Measurements from ENCODE around the gene FBXO9.
A peak's percentile ranks its signal among the peaks of the same experiment; 100 is the strongest.

FBXO9 gene

GRCh38 chr6:53095270-53095669 is 30.1 kb downstream of the FBXO9 start:
- no peak for DNase-seq (ENCODE audit: low read depth)

DNA sequence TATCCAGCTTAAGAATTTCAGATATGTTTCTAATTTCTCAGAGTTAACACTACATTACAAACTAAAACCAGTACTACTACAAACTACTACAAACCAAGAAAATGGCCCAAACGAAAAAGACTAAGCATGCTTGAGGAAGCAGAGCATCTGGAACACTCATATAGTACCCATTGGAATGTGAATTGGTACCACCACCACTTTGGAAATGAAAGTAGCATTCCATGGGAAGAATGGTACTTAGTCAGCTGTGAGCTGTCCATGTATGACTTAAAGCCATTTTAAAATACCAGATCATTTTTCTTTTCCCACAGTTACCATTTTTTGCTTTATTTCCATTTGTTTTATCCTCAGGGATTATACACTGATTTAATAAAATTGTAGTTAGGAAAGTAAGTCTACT is 30.5 kb downstream of the FBXO9 start:
- peak; percentile 7 for DNase-seq (ENCODE audit: low read depth)

DNA sequence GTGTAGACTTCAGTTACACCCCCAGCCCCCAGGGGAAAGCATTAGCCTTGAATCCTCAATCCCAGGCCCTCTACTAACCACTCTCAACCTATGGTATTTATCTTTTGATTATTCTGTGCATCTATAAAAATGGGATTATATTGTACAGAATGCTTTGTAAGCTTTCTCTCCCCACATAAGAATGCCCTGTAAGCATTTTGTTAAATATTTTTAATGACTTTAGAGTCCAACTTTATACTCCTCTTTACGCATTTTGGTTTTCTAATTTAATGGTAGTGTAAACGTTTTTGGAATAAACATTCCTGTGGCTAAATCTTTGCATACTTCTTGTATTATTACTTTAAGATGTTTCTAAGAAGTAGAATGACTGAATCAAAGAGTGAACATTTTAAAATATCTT is 35.4 kb downstream of the FBXO9 start:
- DNase-seq (ENCODE audit: low read depth) = no peak

GRCh38 chr6:53101006-53101405 is 35.8 kb downstream of the FBXO9 start:
- no peak for DNase-seq (ENCODE audit: low read depth)

- no peak for DNase-seq (ENCODE audit: low read depth)
Measured at GRCh38 chr6:53103993-53104675, 38.9 kb downstream of the FBXO9 start.

GRCh38 chr6:53104916-53105315 is 39.7 kb downstream of the FBXO9 start:
- DNase-seq (ENCODE audit: low read depth) = no peak

GRCh38 chr6:53107091-53107490 is 41.9 kb downstream of the FBXO9 start:
- DNase-seq (ENCODE audit: low read depth) = peak; percentile 27

DNA sequence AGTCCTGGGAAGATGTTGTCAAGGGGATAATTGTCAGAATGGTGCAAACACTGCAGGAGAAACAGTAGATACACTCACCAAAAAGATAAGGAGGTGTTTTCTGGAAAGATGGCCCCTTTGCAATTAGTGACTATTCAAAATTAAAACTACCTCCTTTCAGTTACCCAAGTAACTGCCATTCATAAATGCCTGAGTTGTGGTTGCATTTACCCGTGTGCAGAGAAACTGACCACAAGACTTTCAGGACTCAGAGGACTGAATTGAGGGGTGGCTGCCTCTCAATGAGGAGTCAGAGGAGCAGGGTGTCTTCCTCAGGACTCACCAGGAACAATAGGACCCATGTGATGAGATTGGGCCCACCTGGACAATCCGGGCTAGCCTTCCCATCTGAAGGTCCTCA is 44.4 kb downstream of the FBXO9 start:
- no peak for DNase-seq (ENCODE audit: low read depth)

DNA sequence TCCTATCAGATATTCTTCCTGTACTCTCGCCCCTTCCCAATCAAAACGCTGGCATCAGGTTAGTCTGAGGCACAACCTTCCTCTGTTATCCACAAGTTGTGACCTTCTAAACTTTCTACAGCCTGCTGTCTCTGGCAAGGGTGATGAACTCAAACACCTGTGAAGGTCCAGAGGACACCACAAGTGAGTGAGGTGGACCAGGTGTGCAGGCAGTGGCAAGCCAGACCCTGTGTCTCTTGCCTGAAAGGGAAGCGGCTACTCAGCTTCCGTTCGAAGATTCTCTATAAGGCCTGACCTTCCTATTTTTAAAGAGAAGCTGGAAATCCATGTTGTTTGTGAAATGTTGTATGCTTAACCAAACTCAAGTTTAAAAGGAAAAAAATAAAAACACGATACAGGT is 46.7 kb downstream of the FBXO9 start:
- DNase-seq (ENCODE audit: low read depth) = no peak

GRCh38 chr6:53112404-53112803 is 47.2 kb downstream of the FBXO9 start:
- DNase-seq (ENCODE audit: low read depth) = no peak

DNA sequence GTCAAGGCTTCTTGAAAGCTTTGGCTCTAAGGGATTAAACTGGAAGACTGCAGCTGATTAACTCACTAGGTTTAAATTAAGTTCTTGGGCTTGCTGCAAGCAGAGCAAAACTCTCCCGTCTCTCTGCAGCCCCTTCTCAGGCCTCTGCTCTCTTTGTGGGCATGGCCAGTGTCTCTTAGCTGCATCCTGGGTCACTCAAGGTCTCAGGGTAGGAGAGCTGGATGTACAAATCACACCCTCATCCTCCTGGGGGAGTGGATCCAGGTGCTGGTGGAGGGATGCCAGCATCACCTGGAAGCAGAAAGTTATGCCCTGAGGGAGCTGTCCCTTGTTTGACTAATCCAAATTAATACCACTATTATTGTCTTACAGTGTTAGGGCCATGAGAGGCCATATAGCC is 47.7 kb downstream of the FBXO9 start:
- no peak for DNase-seq (ENCODE audit: low read depth)

- DNase-seq (ENCODE audit: low read depth) = no peak
Measured at GRCh38 chr6:53113742-53114141, 48.5 kb downstream of the FBXO9 start.

GRCh38 chr6:53115113-53115512 is 49.9 kb downstream of the FBXO9 start:
- no peak for DNase-seq (ENCODE audit: low read depth)

DNA sequence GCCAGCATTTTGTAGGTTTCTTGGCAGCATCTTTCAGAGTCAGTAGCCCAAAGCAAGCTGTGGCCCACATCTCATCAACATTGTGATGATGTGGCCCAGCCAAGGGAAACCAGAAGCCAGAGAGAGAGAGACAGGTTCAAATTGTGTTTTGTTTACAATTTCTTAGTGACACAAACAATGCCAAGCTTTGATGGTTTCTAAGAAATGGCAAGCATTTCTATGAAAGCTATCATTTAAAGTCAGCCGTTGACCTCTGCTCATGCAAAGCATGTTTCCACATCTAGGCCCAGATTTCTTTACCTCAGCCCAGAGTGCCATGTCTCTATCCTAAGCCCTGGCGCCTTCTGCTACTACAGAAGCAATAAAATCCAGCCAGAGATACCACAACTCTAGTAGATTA is 50.5 kb downstream of the FBXO9 start:
- no peak for DNase-seq (ENCODE audit: low read depth)

GRCh38 chr6:53119349-53119748 is 54.1 kb downstream of the FBXO9 start:
- no peak for DNase-seq (ENCODE audit: low read depth)

DNA sequence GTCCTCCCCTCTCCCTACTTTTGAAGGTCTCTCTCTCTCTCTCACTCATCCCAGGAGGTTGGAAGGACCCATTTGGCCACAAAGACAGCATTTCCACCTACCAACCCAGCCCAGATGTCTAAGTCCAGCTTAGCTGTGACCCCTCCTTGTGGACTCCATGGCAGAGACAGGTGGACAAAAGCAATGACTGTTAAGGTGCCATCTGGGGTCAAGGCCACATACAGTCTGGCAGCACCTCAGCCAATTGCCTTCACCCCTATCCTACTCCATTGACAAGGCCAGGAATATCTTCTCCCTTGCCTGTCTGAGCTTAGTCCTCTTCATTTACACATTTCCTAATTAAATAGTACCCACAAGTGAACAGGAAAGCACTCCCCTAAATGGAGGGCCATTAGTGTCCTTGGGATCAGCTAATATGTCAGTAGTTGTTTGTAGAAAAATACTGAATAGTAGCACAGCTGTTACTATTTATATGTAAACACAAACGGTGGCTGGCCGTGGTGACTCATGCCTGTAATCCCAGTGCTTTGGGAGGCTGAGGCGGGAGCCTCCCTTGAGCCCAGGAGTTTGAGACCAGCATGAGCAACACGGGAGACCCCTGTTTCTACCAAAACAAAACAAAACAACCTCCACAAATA is 54.7 kb downstream of the FBXO9 start:
- peak; percentile 74 for DNase-seq (ENCODE audit: low read depth)

DNA sequence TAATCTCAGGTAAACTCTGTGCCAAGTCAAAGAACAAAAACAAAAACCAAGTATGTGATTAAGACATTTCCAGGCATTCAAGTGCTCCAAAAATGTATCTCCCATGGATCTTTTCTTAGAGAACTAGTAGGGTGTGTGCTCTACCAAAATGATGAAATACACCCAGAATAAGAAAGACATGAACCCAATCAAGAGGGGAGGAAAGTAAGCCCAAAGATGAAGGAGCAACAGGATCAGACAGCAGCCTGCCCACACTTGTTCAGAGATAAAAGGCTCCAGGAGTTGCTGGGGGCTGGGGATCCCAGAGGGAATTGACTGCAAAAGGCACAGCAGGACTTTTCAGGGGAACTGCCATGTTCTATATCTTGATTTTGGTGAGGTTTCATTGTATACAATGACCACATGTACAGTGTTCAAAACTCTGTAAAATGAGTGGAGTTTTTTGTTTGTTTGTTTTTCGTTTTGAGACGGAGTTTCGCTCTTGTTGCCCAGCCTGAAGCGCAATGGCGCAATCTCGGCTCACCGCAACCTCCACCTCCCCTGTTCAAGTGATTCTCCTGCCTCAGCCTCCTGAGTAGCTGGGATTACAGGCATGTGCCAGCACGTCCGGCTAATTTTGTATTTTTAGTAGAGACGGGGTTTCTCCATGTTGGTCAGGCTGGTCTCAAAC is 59.1 kb downstream of the FBXO9 start:
- no peak for DNase-seq (ENCODE audit: low read depth)

DNA sequence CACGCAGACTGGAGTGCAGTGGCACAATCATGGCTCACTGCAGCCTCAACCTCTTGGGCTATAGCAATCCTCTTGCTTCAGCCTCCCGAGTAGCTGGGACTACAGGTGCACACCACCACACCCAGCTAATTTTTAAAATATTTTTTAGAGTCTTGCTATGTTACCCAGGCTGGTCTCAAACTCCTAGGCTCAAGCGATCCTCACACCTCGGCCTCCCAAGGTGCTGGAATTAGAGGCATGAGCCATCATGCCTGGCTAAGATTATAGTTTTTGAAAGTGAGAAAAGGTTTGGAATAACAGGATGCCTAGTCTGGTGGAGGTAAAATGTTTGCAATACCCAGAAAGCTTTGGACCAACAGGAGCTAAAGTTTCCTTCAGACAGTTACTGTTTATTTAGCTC is 60.1 kb downstream of the FBXO9 start:
- DNase-seq (ENCODE audit: low read depth) = no peak

DNA sequence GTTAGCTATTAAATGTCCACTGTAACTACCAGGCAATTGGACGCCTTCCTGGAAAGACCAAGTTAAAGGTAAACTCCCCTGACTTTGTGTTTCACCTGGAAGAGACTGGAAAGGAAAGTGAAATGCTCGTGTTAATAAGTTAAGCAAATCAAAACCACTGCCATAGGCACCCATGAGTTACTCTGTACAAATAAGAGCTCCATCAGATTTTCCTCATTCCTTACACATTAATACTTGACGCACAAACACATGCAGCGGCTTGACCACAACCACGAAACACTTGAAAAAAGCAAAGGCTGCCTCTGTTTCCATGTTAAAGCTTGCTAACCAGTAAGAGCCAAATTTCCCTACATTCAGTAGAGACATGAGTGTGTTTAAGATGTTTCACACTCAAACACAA is 63.6 kb downstream of the FBXO9 start:
- DNase-seq (ENCODE audit: low read depth) = no peak

GRCh38 chr6:53130569-53131290 is 65.5 kb downstream of the FBXO9 start:
- no peak for DNase-seq (ENCODE audit: low read depth)

GRCh38 chr6:53133961-53134360 is 68.8 kb downstream of the FBXO9 start:
- DNase-seq (ENCODE audit: low read depth) = no peak

DNA sequence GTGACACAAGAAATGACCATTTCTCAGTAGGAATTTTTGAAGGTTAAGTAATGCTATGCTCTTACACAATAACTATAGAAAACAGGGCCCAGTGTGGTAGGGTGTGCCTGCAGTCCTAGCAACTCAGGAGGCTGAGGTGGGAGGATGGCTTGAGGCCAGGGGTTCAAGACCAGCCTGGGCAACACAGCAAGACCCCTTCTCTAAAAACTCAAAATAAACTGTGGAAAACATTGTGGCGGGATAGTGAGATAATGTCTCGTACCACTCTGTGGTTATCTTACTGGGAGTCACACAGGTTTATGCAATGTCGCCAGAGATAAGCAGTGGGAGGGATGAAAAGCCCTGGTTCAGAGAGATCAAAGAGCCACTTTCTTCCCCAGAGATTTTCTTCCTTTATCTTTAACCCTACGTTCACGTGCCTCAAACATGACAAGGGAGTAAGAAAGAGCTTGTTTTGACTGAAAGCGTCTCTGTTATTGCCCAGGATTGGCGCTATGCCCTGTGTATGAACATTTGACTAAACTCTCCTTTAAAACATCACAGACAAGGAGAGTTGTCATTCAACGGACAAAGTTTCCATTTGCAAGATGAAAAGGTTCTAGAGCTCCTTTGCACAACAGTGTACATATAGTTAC is 69.5 kb downstream of the FBXO9 start:
- DNase-seq (ENCODE audit: low read depth) = peak; percentile 3
